Suprapubic skin (tissue), 4 donors: ENCODE measurements around the gene SLC18B1.

Source experiments
- CTCF ChIP-seq, 2 donors: fragments of 200-600 bp in 1 of 2; fragments of 450-650 bp in 1 of 2; sonication (generic) in 1 of 2; IDR thresholded peaks; one replicate each; pipeline ENCODE4 v1.5.1; 2016 to 2019; ENCODE audit warnings: antibody characterized with exemption in 2 of 2, mild to moderate bottlenecking in 1 of 2, moderate library complexity in 1 of 2
- POLR2A ChIP-seq, 2 donors: fragments of 450-650 bp; IDR thresholded peaks; one replicate each; pipeline ENCODE4 v1.6.1; 2017; ENCODE audit warnings: antibody characterized with exemption in 2 of 2, mild to moderate bottlenecking in 2 of 2, moderate library complexity in 2 of 2
- POLR2AphosphoS5 ChIP-seq, 3 donors: sonication (generic); formaldehyde crosslinking; IDR thresholded peaks; one replicate each; pipeline ENCODE4 v1.6.1; 2017; ENCODE audit warnings: antibody characterized with exemption in 3 of 3

- TF ChIP-seq POLR2AphosphoS5 (IDR thresholded peaks at IDR 0.05) (no peak), CTCF (IDR thresholded peaks at IDR 0.05) (no peak), POLR2A (IDR thresholded peaks at IDR 0.05) (no peak)
Observed at GRCh38 chr6:132790450-132790849, 8.0 kb downstream of the SLC18B1 start.
